Stomach (tissue), 9 donors: ENCODE results near the gene CSF3. TPM values are rescaled to one million over a fixed set of nuclear protein-coding genes. Genes with fewer than 3 reads are reported as not detected.

Experiments
- DNase-seq, 2 donors: peaks; one replicate each; pipeline versions ENCODE4 v3.0.0 to v3.0.0-alpha.2; 2013 to 2019
- H3K27ac ChIP-seq, 5 donors: fragments of 200-600 bp in 4 of 5; sonication (generic) in 4 of 5; one replicate each; pipeline ENCODE4 v1.5.1; 2013 to 2019; ENCODE audit warnings: mild to moderate bottlenecking in 1 of 5, moderate library complexity in 1 of 5
- H3K27me3 ChIP-seq, 3 donors: fragments of 200-600 bp; sonication (generic); one replicate each; pipeline ENCODE4 v1.5.1; 2017 to 2019; ENCODE audit warnings: mixed run types in 1 of 3
- H3K36me3 ChIP-seq, 4 donors: fragments of 200-600 bp; sonication (generic); 1 replicate in 3 of 4; 2 replicates in 1 of 4; pipeline ENCODE4 v1.5.1; 2016 to 2019
- H3K4me1 ChIP-seq, 4 donors: fragments of 200-600 bp; sonication (generic); one replicate each; pipeline ENCODE4 v1.5.1; 2016 to 2019
- H3K4me3 ChIP-seq, 4 donors: fragments of 200-600 bp; sonication (generic) in 3 of 4; one replicate each; pipeline ENCODE4 v1.5.1; 2016 to 2019; ENCODE audit warnings: mild to moderate bottlenecking in 1 of 4
- H3K9me3 ChIP-seq, 4 donors: fragments of 200-600 bp; sonication (generic); one replicate each; pipeline ENCODE4 v1.5.1; 2016 to 2019
- EP300 ChIP-seq: sonication (generic); formaldehyde crosslinking; IDR thresholded peaks from one replicate; pipeline ENCODE4 v1.6.1; 2017; ENCODE audit warnings: antibody characterized with exemption
- POLR2A ChIP-seq, 4 donors: fragments of 450-650 bp; IDR thresholded peaks; one replicate each; pipeline ENCODE4 v1.6.1; 2016; ENCODE audit warnings: antibody characterized with exemption in 4 of 4, control low read depth in 2 of 4, mild to moderate bottlenecking in 1 of 4, moderate library complexity in 1 of 4
- POLR2AphosphoS5 ChIP-seq, 3 donors: sonication (generic); formaldehyde crosslinking; IDR thresholded peaks; one replicate each; pipeline ENCODE4 v1.6.1; 2016; ENCODE audit warnings: antibody characterized with exemption in 3 of 3
- WGBS, 5 donors: extraction: QIAGEN DNeasy Blood & Tissue Kit in 3 of 5; methylation state at CpG; one replicate each; pipeline versions ENCODE4 v1.1.5 to v1.1.7; 2013 to 2018; 5-methylcytosine and 5-hydroxymethylcytosine counted together
- intact Hi-C: fragments of 100-400 bp; cut with DNase I; formaldehyde crosslinking; loops from one replicate; pipeline ENCODE4 v1.15.1; 2023; ENCODE audit warnings: low total_unique reads
- polyA plus RNA-seq, 3 donors: library from polyadenylated mRNA; stranded (reverse); fragments of 200-250 nt; gene quantifications; one replicate each; pipeline ENCODE4 v1.2.3, GENCODE V29; 2013
- total RNA-seq, 5 donors: library from RNA; depleted of rRNA; stranded (reverse); fragments of >200 nt; gene quantifications; one replicate each; pipeline versions ENCODE4 v1.1.0 to v1.2.3, GENCODE V29; 2014 to 2016
- TF ChIP-seq, protein P1 (sequence below), 7 experiments: fragments of 450-650 bp in 4 of 7; fragments of 200-600 bp in 3 of 7; sonication (generic) in 3 of 7; IDR thresholded peaks; one replicate each; pipeline ENCODE4 v1.5.1; 2016 to 2019; ENCODE audit warnings: antibody characterized with exemption in 7 of 7, control low read depth in 2 of 7, mild to moderate bottlenecking in 1 of 7
- donor health status: healthy with polysubstance abuse.
- donor health status: Bipolar disorder and iron deficiency.
- donor health status: healthy.

CSF3 gene
- total and polyA plus RNA-seq, 8 donors: 0.55 to 16.2 (median 1.6) TPM; not detected in 2

DNA sequence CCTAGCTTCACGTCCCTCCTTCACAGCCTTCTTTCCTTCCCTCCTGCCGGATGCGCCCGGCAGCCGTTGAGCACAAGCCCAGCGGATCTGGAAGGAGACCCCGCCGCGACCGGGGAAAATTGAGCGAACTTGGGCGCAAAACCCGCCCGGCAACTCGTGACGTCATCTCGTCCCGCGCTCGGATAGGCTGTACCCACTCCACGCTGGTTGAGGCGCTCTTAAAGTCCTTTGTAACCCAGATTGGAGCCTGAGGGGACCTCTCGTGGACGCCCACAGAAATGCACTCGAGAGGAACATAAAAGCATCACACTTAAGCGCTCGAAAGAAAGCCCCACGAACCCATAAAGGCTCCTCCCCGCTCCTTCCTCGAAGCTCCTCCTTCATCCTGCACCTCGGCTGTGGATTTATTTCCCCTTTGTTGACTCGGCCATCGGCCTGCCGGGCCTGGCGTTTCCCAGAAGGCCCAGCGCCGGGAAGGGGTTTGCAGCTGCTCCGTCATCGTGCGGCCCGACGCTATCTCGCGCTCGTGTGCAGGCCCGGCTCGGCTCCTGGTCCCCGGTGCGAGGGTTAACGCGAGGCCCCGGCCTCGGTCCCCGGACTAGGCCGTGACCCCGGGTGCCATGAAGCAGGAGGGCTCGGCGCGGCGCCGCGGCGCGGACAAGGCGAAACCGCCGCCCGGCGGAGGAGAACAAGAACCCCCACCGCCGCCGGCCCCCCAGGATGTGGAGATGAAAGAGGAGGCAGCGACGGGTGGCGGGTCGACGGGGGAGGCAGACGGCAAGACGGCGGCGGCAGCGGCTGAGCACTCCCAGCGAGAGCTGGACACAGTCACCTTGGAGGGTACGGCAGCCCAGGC is 34.7 kb upstream of the CSF3 start, which contains the start of gene PSMD3:
Gene PSMD3, plus strand, starts transcription at position 457 of the 856 bp plus-strand sequence. Its CDS starts 164 bp downstream, at position 621.
- TF ChIP-seq EP300: no peak
- TF ChIP-seq, protein P1, sequence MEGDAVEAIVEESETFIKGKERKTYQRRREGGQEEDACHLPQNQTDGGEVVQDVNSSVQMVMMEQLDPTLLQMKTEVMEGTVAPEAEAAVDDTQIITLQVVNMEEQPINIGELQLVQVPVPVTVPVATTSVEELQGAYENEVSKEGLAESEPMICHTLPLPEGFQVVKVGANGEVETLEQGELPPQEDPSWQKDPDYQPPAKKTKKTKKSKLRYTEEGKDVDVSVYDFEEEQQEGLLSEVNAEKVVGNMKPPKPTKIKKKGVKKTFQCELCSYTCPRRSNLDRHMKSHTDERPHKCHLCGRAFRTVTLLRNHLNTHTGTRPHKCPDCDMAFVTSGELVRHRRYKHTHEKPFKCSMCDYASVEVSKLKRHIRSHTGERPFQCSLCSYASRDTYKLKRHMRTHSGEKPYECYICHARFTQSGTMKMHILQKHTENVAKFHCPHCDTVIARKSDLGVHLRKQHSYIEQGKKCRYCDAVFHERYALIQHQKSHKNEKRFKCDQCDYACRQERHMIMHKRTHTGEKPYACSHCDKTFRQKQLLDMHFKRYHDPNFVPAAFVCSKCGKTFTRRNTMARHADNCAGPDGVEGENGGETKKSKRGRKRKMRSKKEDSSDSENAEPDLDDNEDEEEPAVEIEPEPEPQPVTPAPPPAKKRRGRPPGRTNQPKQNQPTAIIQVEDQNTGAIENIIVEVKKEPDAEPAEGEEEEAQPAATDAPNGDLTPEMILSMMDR (IDR thresholded peaks at IDR 0.05): peak in 5 of 7 experiments; percentile 55 to 98 (median 87)
- peak in 2 of 4 donors; percentile 55 to 74 for TF ChIP-seq POLR2A (IDR thresholded peaks at IDR 0.05)
- peak; percentile 96 to 99 (median 99) for TF ChIP-seq POLR2AphosphoS5 (IDR thresholded peaks at IDR 0.05)
- intact Hi-C loops: no loop called here
- WGBS, 5 donors: 0 to 1% (median 0%) methylated on average over 50 to 84 of the region's 84 CpGs

DNA sequence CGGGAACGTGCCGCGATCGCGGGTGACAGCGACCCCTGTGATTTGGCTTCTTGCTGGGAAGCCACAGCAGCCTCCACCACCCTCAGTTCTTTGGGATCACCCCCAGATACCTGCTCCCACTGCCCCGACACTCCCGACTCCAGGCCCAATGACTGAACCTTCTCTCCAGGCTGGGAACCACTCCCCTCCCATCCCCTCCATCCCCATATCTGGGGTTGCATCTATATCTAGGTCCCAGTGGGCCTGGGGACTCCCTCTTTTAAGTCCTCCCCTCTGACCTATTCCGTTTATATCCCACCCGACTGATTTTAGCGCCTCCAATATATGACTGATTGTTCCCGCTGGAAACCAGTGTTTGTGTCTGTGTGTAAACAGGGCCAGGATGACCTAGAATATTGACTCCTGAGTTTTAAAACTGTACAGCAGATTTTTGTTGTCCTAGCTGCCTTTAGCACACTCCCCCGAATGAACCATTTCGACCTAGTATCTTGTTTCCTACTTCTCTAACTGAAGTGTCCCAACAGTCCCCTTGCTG is 34.0 kb upstream of the CSF3 start:
- WGBS, 5 donors: 0 to 1% (median 0%) methylated on average over 8 to 15 of the region's 15 CpGs
- no peak for DNase-seq
- Histone ChIP-seq H3K27ac (peak overlapping the region; percentile 91 to 97 (median 94)), H3K4me1 (peaks cover 8 to 37% (median 31%) of the 10 kb centered on the region in 4 donors), H3K36me3 (peaks cover 20 to 28% (median 25%) of the 10 kb centered on the region in 4 donors), H3K4me3 (peak overlapping the region; percentile 75 to 99 (median 91)), H3K9me3 (no peaks in the 10 kb centered on the region), H3K27me3 (peaks cover 0 to 24% (median 0%) of the 10 kb centered on the region in 3 donors)
- TF ChIP-seq EP300 (no peak), POLR2A (IDR thresholded peaks at IDR 0.05) (no peak), POLR2AphosphoS5 (IDR thresholded peaks at IDR 0.05) (no peak)
- TF ChIP-seq, protein P1 (IDR thresholded peaks at IDR 0.05): no peak
- intact Hi-C loops: no loop called here

More for the DNA sequence above, 34.7 kb upstream of the CSF3 start, which contains the start of gene PSMD3:
- H3K4me3 ChIP-seq: peak within 1 kb of the TSS; percentile 75 to 99 (median 91)
- H3K4me1 ChIP-seq: peaks cover 8 to 37% (median 31%) of the 10 kb centered on the region in 4 donors
- peaks cover 14 to 21% (median 19%) of the 10 kb centered on the region in 4 donors for H3K36me3 ChIP-seq
- DNase-seq: peak; percentile 99 to 100
- no peaks in the 10 kb centered on the region for H3K9me3 ChIP-seq
- peaks cover 0 to 31% (median 0%) of the 10 kb centered on the region in 3 donors for H3K27me3 ChIP-seq
- H3K27ac ChIP-seq: peak within 1 kb of the TSS; percentile 91 to 97 (median 94)

DNA sequence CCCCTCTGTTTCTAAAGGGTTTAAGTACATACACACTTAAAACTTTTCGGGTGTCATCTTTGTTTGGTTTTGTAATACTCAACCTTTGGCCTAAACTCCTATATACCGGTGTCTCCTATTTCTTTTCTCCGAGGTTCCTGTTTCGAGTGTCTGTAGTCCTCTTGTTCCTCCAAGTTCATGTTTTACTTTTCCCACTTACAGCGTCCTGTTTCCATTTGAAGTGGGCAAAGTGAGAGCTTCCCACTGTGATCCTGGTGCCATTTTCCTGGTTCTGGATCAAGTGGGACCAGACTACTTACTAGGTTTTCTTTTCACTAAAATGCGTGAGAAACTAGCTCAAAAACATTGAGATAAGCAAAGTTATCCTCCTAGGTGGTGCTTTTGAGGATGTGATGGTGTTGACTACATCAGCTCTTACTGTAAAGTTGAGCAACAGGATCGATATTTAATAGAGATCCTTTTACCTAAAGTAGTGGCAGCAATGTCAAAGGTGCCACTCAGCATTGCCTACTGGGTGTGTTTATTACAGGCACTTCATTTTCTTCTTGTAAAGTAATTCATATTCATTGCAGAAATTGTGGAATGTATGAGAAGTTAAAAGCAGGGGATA is 33.4 kb upstream of the CSF3 start:
- Histone ChIP-seq H3K4me1 (peaks cover 8 to 37% (median 31%) of the 10 kb centered on the region in 4 donors), H3K9me3 (no peaks in the 10 kb centered on the region), H3K36me3 (peaks cover 26 to 34% (median 31%) of the 10 kb centered on the region in 4 donors), H3K27ac (peak overlapping the region in 3 of 5 donors; percentile 93 to 97 (median 94)), H3K4me3 (peak overlapping the region; percentile 75 to 99 (median 91)), H3K27me3 (peaks cover 0 to 18% (median 0%) of the 10 kb centered on the region in 3 donors)
- WGBS, 5 donors: 9 to 19% (median 13%) methylated on average over 7 of the region's 7 CpGs
- DNase-seq: no peak
- no peak for TF ChIP-seq POLR2AphosphoS5 (IDR thresholded peaks at IDR 0.05)
- TF ChIP-seq POLR2A (IDR thresholded peaks at IDR 0.05): no peak
- TF ChIP-seq, protein P1 (IDR thresholded peaks at IDR 0.05): no peak
- no peak for TF ChIP-seq EP300
- intact Hi-C loops: no loop called here
